ENCODE measurements around the gene DBF4.
"Not testable (repeated sequence)": the region's sequence is repeated elsewhere in the genome, so short reads cannot be mapped to it uniquely, and the experiment has no call there.

The DBF4 gene

DNA sequence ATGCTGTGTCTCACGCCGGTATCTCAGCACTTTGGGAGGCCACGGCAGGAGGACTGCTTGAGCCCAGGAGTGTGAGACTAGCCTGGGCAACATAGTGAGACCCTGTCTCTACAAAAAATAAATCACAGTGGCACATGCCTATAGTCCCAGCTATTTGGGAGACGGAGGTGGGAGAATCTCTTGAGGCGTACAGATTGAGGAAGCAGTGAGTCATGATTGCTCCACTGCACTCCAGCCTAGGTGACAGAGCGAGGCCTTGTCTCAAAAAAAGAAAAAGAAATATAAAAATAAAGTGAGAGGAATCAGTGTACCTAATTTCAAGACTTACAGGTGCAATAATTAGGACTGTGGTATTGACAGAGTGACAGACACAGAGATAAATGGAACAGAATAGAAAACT, 24.0 kb upstream of the DBF4 start:
- TF ChIP-seq, protein P1, sequence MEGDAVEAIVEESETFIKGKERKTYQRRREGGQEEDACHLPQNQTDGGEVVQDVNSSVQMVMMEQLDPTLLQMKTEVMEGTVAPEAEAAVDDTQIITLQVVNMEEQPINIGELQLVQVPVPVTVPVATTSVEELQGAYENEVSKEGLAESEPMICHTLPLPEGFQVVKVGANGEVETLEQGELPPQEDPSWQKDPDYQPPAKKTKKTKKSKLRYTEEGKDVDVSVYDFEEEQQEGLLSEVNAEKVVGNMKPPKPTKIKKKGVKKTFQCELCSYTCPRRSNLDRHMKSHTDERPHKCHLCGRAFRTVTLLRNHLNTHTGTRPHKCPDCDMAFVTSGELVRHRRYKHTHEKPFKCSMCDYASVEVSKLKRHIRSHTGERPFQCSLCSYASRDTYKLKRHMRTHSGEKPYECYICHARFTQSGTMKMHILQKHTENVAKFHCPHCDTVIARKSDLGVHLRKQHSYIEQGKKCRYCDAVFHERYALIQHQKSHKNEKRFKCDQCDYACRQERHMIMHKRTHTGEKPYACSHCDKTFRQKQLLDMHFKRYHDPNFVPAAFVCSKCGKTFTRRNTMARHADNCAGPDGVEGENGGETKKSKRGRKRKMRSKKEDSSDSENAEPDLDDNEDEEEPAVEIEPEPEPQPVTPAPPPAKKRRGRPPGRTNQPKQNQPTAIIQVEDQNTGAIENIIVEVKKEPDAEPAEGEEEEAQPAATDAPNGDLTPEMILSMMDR (IDR thresholded peaks at IDR 0.05; ENCODE audit: low read length, missing control alignments): no peak
- DNase-seq (ENCODE audit: low read depth): no peak
- no peak overlapping the region for H3K4me3 ChIP-seq (replicated peaks; ENCODE audit: low read depth, low read length)

GRCh38 chr7:87853237-87853864, 22.9 kb upstream of the DBF4 start:
- H3K4me3 ChIP-seq (replicated peaks; ENCODE audit: low read depth, low read length): no peak overlapping the region
- TF ChIP-seq, protein P1 (IDR thresholded peaks at IDR 0.05; ENCODE audit: low read length, missing control alignments): no peak
- peak; percentile 35 for DNase-seq (ENCODE audit: low read depth)

DNA sequence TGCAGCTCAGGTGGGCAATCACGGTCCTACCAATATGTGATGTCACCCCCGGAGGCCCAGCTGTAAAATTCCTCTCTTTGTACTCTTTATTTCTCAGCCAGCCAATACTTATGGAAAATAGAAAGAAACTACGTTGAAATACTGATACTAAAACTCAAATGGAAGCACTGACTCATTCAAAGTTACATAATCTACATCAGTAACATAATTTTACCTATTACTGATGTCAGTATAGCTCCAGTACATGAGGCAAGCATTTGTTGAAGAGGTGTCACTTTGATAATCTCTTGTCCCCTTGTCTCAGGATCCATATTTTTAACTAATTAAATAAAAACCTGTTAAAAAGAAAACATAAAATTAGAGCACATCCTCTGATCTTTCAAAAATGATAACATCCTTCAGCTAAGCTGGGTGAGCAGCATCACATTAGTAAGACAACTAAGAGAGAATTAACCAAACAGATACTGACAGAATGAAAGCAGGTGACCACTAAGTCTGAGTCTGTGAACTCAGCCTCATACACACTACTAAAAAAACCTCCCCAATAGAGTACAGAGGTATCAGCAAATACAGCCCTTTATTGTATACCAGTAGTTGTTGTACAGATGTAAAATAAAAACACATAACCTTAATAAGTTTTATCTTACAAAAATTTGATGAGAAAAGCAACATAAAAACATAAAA, 17.7 kb upstream of the DBF4 start:
- no peak for DNase-seq (ENCODE audit: low read depth)
- TF ChIP-seq, protein P1 (IDR thresholded peaks at IDR 0.05; ENCODE audit: low read length, missing control alignments): no peak
- no peak overlapping the region for H3K4me3 ChIP-seq (replicated peaks; ENCODE audit: low read depth, low read length)

GRCh38 chr7:87866089-87866488, 10.2 kb upstream of the DBF4 start:
- no peak for DNase-seq (ENCODE audit: low read depth)
- no peak overlapping the region for H3K4me3 ChIP-seq (replicated peaks; ENCODE audit: low read depth, low read length)
- TF ChIP-seq, protein P1 (IDR thresholded peaks at IDR 0.05; ENCODE audit: low read length, missing control alignments): no peak

DNA sequence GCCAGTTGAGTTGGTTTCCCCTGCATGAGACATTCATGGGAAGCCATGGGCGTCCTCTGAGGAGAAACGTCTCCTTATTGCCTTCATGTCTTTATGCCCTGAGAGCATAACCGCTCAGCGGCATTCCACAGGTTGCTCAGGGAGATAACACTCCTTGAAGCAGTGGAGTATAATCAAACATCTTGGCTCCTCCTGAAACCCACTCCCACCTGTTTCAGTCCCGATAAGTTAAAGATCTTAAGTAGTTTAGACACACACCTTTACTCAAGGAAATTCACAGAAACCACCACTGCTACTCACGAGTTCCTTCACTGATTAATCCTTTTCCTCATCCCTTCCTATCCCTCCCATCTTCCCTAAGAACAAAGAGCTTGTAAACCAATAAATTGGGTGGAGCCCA, 9.8 kb upstream of the DBF4 start:
- not testable (repeated sequence) for DNase-seq (ENCODE audit: low read depth); H3K4me3 ChIP-seq (replicated peaks; ENCODE audit: low read depth, low read length)

GRCh38 chr7:87870471-87870870, 5.8 kb upstream of the DBF4 start:
- TF ChIP-seq, protein P1 (IDR thresholded peaks at IDR 0.05; ENCODE audit: low read length, missing control alignments): no peak
- no peak overlapping the region for H3K4me3 ChIP-seq (replicated peaks; ENCODE audit: low read depth, low read length)
- no peak for DNase-seq (ENCODE audit: low read depth)

GRCh38 chr7:87872346-87872745, 3.9 kb upstream of the DBF4 start:
- H3K4me3 ChIP-seq (replicated peaks; ENCODE audit: low read depth, low read length): no peak overlapping the region
- no peak for DNase-seq (ENCODE audit: low read depth)
- TF ChIP-seq, protein P1 (IDR thresholded peaks at IDR 0.05; ENCODE audit: low read length, missing control alignments): no peak

DNA sequence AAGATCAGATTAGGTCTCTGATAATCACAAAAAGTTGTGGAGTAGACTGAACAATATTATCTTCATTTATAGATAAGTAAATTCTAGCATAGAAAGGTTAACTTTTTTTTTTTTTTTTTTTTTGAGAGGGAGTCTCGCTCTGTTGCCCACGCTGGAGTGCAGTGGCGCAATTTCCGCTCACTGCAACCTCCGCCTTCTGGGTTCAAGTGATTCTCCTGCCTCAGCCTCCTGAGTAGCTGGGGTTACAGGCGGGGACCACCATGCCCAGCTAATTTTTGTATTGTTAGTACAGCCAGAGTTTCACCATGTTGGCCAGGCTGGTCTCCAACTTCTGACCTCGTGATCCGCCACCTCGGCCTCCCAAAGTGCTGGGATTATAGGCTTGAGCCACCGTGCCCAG, 3.0 kb upstream of the DBF4 start:
- H3K4me3 ChIP-seq (replicated peaks; ENCODE audit: low read depth, low read length); DNase-seq (ENCODE audit: low read depth): not testable (repeated sequence)
